ENCODE measurements around the gene CAMK2B.

Gene CAMK2B

DNA sequence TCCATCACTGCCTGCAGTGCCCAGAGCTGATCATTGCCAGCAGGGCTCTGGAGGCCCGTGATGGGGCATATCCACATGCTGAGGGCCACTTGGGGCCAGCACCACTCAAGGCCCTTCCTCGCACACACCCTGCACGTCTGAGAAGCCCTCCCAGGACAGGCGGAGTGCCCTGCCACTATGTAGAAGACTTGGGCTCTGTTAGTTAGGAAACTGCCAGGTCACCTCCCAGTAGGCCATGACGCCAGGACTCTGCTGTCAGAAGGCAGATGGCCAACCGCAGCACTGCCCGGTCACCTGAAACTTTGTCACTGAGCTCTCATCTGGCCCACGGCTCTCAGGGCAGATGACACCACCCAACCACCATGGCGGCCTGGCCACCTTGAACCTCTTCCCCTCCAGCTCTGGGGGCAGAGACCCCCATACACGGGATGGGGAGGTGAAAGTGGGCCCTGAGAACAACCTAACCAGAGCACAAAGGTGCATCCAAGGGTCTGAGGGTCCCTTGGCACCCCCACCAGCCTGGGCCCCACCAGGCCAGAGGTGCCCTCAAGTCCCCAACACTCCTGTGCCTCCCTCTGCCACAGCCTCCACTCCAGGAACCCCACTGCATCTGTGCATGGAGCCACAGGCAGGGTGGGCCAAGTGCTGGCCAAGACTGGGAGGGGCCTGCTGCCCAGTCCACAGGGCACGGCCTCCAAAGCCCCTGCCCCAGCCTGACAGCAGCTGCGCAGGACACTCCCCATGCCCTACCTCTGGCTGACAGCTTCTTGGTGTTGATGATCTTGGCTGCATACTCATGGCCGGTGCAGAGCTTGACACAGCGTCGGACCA lies 41.8 kb downstream of the CAMK2B start:
- no peak overlapping the region for H3K9ac ChIP-seq
- H3K36me3 ChIP-seq (ENCODE audit: insufficient read depth) = no peaks in the 10 kb centered on the region
- TF ChIP-seq, protein P1, sequence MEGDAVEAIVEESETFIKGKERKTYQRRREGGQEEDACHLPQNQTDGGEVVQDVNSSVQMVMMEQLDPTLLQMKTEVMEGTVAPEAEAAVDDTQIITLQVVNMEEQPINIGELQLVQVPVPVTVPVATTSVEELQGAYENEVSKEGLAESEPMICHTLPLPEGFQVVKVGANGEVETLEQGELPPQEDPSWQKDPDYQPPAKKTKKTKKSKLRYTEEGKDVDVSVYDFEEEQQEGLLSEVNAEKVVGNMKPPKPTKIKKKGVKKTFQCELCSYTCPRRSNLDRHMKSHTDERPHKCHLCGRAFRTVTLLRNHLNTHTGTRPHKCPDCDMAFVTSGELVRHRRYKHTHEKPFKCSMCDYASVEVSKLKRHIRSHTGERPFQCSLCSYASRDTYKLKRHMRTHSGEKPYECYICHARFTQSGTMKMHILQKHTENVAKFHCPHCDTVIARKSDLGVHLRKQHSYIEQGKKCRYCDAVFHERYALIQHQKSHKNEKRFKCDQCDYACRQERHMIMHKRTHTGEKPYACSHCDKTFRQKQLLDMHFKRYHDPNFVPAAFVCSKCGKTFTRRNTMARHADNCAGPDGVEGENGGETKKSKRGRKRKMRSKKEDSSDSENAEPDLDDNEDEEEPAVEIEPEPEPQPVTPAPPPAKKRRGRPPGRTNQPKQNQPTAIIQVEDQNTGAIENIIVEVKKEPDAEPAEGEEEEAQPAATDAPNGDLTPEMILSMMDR (conservative IDR thresholded peaks at IDR 0.05; ENCODE audit: low read depth, low read length) = no peak
- no peaks in the 10 kb centered on the region for H4K20me1 ChIP-seq (ENCODE audit: insufficient read depth)
- no peaks in the 10 kb centered on the region for H3K79me2 ChIP-seq (ENCODE audit: insufficient read depth, low read depth)
- no peak overlapping the region for H3K27ac ChIP-seq
- H3K4me3 ChIP-seq (IDR thresholded peaks at IDR 0.05; ENCODE audit: insufficient read depth, low read depth, low read length) = no peak overlapping the region
- no peaks in the 10 kb centered on the region for H3K4me1 ChIP-seq (ENCODE audit: low read depth, poor library complexity, severe bottlenecking)
- no peaks in the 10 kb centered on the region; the same call in 1 of the 2 replicates for H3K27me3 ChIP-seq (ENCODE audit: insufficient read depth, low read depth)
- H2AFZ ChIP-seq (ENCODE audit: low read depth) = no peak overlapping the region
- no peak overlapping the region for H3K4me2 ChIP-seq

DNA sequence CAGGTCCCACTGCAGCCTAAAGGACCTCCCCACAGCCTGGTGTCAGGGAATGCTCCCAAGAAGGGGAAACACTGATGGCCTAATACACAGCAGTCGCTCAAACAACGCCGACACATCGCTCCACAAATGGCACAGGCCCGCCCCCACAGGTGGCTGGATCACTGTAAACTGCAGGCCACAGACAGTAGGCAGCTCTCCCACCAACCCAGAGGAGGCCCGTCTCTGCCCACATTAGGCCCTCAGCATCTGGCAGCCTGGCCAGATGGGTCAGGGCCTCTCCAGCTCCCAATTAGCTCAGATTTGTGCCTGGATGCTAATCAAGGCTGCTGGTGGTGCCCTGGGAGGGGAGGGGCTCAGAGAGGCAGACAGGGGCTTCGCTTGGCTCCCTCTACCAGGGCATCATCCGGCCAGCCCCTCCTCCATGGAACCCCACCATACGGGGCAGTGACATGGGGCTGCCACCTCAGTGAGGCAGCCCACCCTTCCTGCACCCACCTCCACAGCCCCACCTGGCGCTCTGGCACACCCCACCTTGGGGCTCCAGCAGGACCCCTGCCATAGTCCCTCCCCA lies 42.7 kb downstream of the CAMK2B start:
- Histone ChIP-seq H3K36me3 (ENCODE audit: insufficient read depth) (no peaks in the 10 kb centered on the region), H3K4me1 (ENCODE audit: low read depth, poor library complexity, severe bottlenecking) (no peaks in the 10 kb centered on the region), H3K27ac (no peak overlapping the region), H3K9ac (no peak overlapping the region), H3K27me3 (ENCODE audit: insufficient read depth, low read depth) (no peaks in the 10 kb centered on the region; the same call in 1 of the 2 replicates), H4K20me1 (ENCODE audit: insufficient read depth) (no peaks in the 10 kb centered on the region), H3K79me2 (ENCODE audit: insufficient read depth, low read depth) (no peaks in the 10 kb centered on the region), H3K4me3 (IDR thresholded peaks at IDR 0.05; ENCODE audit: insufficient read depth, low read depth, low read length) (no peak overlapping the region), H3K4me2 (no peak overlapping the region), H2AFZ (ENCODE audit: low read depth) (no peak overlapping the region)
- TF ChIP-seq, protein P1 (conservative IDR thresholded peaks at IDR 0.05; ENCODE audit: low read depth, low read length) = no peak

DNA sequence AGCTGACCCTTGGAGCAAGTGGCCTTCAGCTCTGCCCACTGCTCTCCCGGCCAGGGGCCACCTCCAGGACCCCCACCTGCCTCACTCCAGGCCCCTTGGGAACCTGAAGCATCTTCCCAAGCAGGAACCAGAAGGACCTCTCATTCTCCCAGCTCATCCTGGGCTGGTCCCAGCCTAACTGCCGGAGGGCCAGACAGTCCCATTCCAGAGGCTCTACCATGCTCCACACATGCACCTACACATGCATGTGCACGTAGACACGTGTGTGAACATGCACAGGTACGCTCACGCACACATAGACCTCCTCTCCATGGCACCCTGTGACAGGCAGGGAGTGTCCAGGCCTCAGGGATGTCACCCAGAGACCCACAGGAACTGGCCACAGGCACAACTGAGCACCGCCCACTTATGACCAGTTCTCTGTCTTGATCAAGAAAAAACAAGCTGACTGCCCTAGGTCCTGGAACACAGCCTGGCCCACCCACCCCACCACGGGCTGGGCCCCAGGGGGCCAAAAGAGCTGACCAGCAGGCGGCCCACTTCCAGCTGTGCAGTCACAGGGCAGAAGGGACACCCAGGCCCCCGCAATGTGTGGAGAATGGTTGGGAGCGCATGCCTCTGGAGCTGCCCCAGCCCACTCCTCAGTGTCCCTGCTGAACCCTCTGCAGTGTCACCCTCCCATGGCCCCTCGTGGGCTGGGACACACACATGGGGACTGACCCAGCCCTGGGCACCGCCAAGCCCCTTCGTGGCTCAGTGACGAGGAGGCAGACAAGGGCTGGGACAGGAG lies 43.4 kb downstream of the CAMK2B start:
- no peaks in the 10 kb centered on the region; the same call in 1 of the 2 replicates for H3K27me3 ChIP-seq (ENCODE audit: insufficient read depth, low read depth)
- TF ChIP-seq, protein P1 (conservative IDR thresholded peaks at IDR 0.05; ENCODE audit: low read depth, low read length) = no peak
- H2AFZ ChIP-seq (ENCODE audit: low read depth) = no peak overlapping the region
- H3K4me3 ChIP-seq (IDR thresholded peaks at IDR 0.05; ENCODE audit: insufficient read depth, low read depth, low read length) = no peak overlapping the region
- no peak overlapping the region for H3K27ac ChIP-seq
- no peaks in the 10 kb centered on the region for H3K79me2 ChIP-seq (ENCODE audit: insufficient read depth, low read depth)
- no peaks in the 10 kb centered on the region for H3K4me1 ChIP-seq (ENCODE audit: low read depth, poor library complexity, severe bottlenecking)
- H3K36me3 ChIP-seq (ENCODE audit: insufficient read depth) = no peaks in the 10 kb centered on the region
- no peak overlapping the region for H3K9ac ChIP-seq
- no peak overlapping the region for H3K4me2 ChIP-seq
- no peaks in the 10 kb centered on the region for H4K20me1 ChIP-seq (ENCODE audit: insufficient read depth)

DNA sequence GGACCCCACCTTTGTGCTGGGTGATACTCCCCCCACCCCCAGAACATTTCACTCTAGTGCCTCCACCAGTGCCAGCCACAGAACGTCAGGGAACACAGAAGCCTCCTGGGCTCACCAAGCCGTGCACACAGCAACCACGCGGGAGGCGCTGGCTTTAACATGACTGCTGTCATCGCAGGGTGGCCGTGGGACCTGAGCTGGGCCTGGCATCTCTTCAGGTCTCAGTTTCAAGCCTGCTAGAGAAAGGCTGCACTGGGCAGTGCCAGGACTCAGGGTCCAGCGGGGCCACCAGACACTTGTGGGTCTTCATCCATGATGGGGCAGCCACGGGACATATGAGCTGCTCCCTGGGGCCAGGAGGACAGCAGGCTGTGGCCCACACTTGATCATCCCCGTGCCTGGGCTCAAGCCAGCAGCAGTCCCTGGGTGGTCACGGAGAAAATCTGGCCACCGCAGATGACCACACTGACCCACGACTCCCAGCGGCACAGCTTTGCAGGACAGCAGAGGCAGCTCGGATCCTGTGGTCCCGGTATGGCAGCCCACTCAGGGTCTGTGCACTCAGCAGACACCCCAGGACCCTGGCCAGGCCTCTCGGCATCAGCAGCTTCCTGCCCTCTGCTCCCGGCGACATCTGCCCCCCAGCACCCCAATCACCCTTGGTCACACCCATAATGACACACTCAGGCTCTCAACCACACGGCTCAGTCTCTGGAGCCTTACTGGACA lies 44.2 kb downstream of the CAMK2B start:
- Histone ChIP-seq H4K20me1 (ENCODE audit: insufficient read depth) (no peaks in the 10 kb centered on the region), H2AFZ (ENCODE audit: low read depth) (no peak overlapping the region), H3K27me3 (ENCODE audit: insufficient read depth, low read depth) (no peaks in the 10 kb centered on the region; the same call in 1 of the 2 replicates), H3K36me3 (ENCODE audit: insufficient read depth) (no peaks in the 10 kb centered on the region), H3K4me3 (IDR thresholded peaks at IDR 0.05; ENCODE audit: insufficient read depth, low read depth, low read length) (no peak overlapping the region), H3K4me2 (no peak overlapping the region), H3K4me1 (ENCODE audit: low read depth, poor library complexity, severe bottlenecking) (no peaks in the 10 kb centered on the region), H3K79me2 (ENCODE audit: insufficient read depth, low read depth) (no peaks in the 10 kb centered on the region), H3K9ac (no peak overlapping the region), H3K27ac (no peak overlapping the region)
- TF ChIP-seq, protein P1 (conservative IDR thresholded peaks at IDR 0.05; ENCODE audit: low read depth, low read length) = no peak
